H1 (cell line): ENCODE measurements around the gene CDH20. TPM values are rescaled to one million over a fixed set of nuclear protein-coding genes. Genes with fewer than 3 reads are reported as not detected.

Experiments used
- CTCF ChIA-PET: fragments of 300-600 bp; sonication (Branson Sonifier 250); formaldehyde crosslinking; loops from one replicate; lab custom pipeline; 2021; ENCODE audit not compliant: partially characterized antibody; lab: Charles Lee
- POLR2A ChIA-PET: fragments of 300-600 bp; sonication (Branson Sonifier 250); formaldehyde crosslinking; loops from one replicate; lab custom pipeline; 2021; ENCODE audit warnings: inconsistent platforms; ENCODE audit not compliant: partially characterized antibody; lab: Charles Lee
- DNase-seq, 2 experiments: peaks; one replicate each; pipeline versions ENCODE4 v3.0.0 to v3.0.0-alpha.2; 2010 to 2022; ENCODE audit warnings: low spot score in 2 of 2, low read depth in 1 of 2, mixed read lengths in 1 of 2
- FAIRE-seq: peaks from 2 replicates; lab custom pipeline; 2011; peaks lifted over from hg19 to GRCh38; lab: Jason Lieb, UNC
- H2AFZ ChIP-seq: 2 replicates; pipeline ENCODE4 v1.8.1; 2012; ENCODE audit warnings: low read length, inconsistent platforms
- H2AK5ac ChIP-seq: 2 replicates; pipeline ENCODE4 v1.6.1; 2013; ENCODE audit warnings: low read depth, low read length
- H2BK120ac ChIP-seq: replicated peaks from 2 replicates; pipeline ENCODE3; 2013; ENCODE audit warnings: low read depth, low read length, inconsistent platforms
- H2BK12ac ChIP-seq: 2 replicates; pipeline ENCODE4 v1.6.1; 2013; ENCODE audit warnings: low read depth, low read length
- H2BK15ac ChIP-seq: 2 replicates; pipeline ENCODE4 v1.6.1; 2013; ENCODE audit warnings: low read length
- H2BK20ac ChIP-seq: 2 replicates; pipeline ENCODE4 v1.6.1; 2013; ENCODE audit warnings: low read length
- H2BK5ac ChIP-seq: 2 replicates; pipeline ENCODE4 v1.6.1; 2013; ENCODE audit warnings: low read depth, low read length
- H3K14ac ChIP-seq: 2 replicates; pipeline ENCODE4 v1.6.1; 2013; ENCODE audit warnings: inconsistent platforms; ENCODE audit not compliant: insufficient read length
- H3K18ac ChIP-seq: 2 replicates; pipeline ENCODE4 v1.6.1; 2013; ENCODE audit warnings: low read length; ENCODE audit errors: extremely low read depth
- H3K23ac ChIP-seq: 2 replicates; pipeline ENCODE4 v1.6.1; 2013; ENCODE audit warnings: inconsistent platforms; ENCODE audit not compliant: insufficient read length
- H3K23me2 ChIP-seq: 2 replicates; pipeline ENCODE4 v1.6.1; 2013; ENCODE audit warnings: low read depth, low read length
- H3K27ac ChIP-seq: 2 replicates; pipeline ENCODE4 v1.6.1; 2011; ENCODE audit warnings: low read depth, low read length, inconsistent platforms
- H3K27me3 ChIP-seq, 4 experiments: replicated peaks in 1 of 4; 1 replicate in 1 of 4; 2 replicates in 3 of 4; pipeline versions ENCODE4 v1.6.1 to v1.8.1; 2011 to 2013; ENCODE audit warnings: low read length in 3 of 4, mild to moderate bottlenecking in 3 of 4, inconsistent platforms in 2 of 4, mixed read lengths in 2 of 4, moderate library complexity in 1 of 4; ENCODE audit not compliant: control insufficient read depth in 3 of 4, insufficient read depth in 3 of 4; ENCODE audit errors: extremely low read depth in 1 of 4
- H3K36me3 ChIP-seq, 4 experiments: 2 replicates each; pipeline versions ENCODE4 v1.6.1 to v1.8.1; 2011 to 2013; ENCODE audit warnings: mild to moderate bottlenecking in 4 of 4, low read length in 3 of 4, moderate library complexity in 2 of 4, control low read depth in 1 of 4, inconsistent platforms in 1 of 4; ENCODE audit not compliant: insufficient read depth in 4 of 4, control insufficient read depth in 2 of 4
- H3K4ac ChIP-seq: replicated peaks from 2 replicates; pipeline ENCODE3; 2013; ENCODE audit warnings: low read length, low read depth, mixed read lengths, inconsistent platforms; ENCODE audit not compliant: insufficient read length
- H3K4me1 ChIP-seq, 4 experiments: replicated peaks in 1 of 4; 1 replicate in 1 of 4; 2 replicates in 3 of 4; pipeline versions ENCODE4 v1.6.1 to v1.8.1; 2011 to 2013; ENCODE audit warnings: low read length in 3 of 4, inconsistent platforms in 2 of 4, mixed read lengths in 1 of 4; ENCODE audit not compliant: insufficient read depth in 4 of 4, control insufficient read depth in 3 of 4
- H3K4me2 ChIP-seq, 2 experiments: 2 replicates each; pipeline versions ENCODE4 v1.6.1 to v1.8.1; 2011 to 2013; ENCODE audit warnings: low read depth in 2 of 2, low read length in 2 of 2, control low read depth in 1 of 2, inconsistent platforms in 1 of 2, mild to moderate bottlenecking in 1 of 2; ENCODE audit not compliant: insufficient read depth in 1 of 2
- H3K4me3 ChIP-seq, 4 experiments: fragments of 200-600, 300-600 bp in 1 of 4; sonication (generic), shearing (Covaris generic), sonication (Bioruptor Twin) in 1 of 4; 2 replicates each; pipeline versions ENCODE4 v1.5.1 to v1.8.1; 2011 to 2016; ENCODE audit warnings: low read length in 4 of 4, low read depth in 3 of 4, control low read depth in 2 of 4, inconsistent platforms in 2 of 4, mild to moderate bottlenecking in 2 of 4, mixed read lengths in 1 of 4, moderate library complexity in 1 of 4; ENCODE audit not compliant: insufficient read depth in 2 of 4; ENCODE audit errors: extremely low read depth in 1 of 4
- H3K56ac ChIP-seq: replicated peaks from 2 replicates; pipeline ENCODE3; 2013; ENCODE audit warnings: low read depth, mild to moderate bottlenecking, mixed read lengths, low read length, inconsistent platforms; ENCODE audit not compliant: insufficient read length
- H3K79me1 ChIP-seq: 2 replicates; pipeline ENCODE4 v1.6.1; 2013; ENCODE audit warnings: low read depth, low read length, control low read depth
- H3K79me2 ChIP-seq, 2 experiments: 2 replicates each; pipeline versions ENCODE4 v1.6.1 to v1.8.1; 2012 to 2013; ENCODE audit warnings: low read length in 2 of 2, mild to moderate bottlenecking in 2 of 2, inconsistent platforms in 1 of 2; ENCODE audit not compliant: insufficient read depth in 2 of 2, control insufficient read depth in 1 of 2
- H3K9ac ChIP-seq, 4 experiments: replicated peaks in 1 of 4; 1 replicate in 1 of 4; 2 replicates in 3 of 4; pipeline versions ENCODE4 v1.6.1 to v1.8.1; 2011 to 2013; ENCODE audit warnings: low read depth in 3 of 4, low read length in 3 of 4, control low read depth in 2 of 4, mild to moderate bottlenecking in 2 of 4, moderate library complexity in 2 of 4, inconsistent platforms in 1 of 4; ENCODE audit errors: extremely low read depth in 1 of 4
- H3K9me3 ChIP-seq, 2 experiments: 2 replicates each; pipeline versions ENCODE4 v1.6.1 to v1.8.1; 2012 to 2013; ENCODE audit warnings: mild to moderate bottlenecking in 2 of 2, moderate library complexity in 2 of 2, control low read depth in 1 of 2, inconsistent platforms in 1 of 2, low read depth in 1 of 2, low read length in 1 of 2, mixed read lengths in 1 of 2; ENCODE audit not compliant: insufficient read depth in 2 of 2
- H4K20me1 ChIP-seq, 2 experiments: replicated peaks in 1 of 2; 2 replicates each; pipeline versions ENCODE3 to v1.8.1; 2011 to 2013; ENCODE audit warnings: inconsistent platforms in 2 of 2, low read length in 2 of 2, mild to moderate bottlenecking in 1 of 2; ENCODE audit not compliant: insufficient read depth in 2 of 2, control insufficient read depth in 1 of 2
- H4K5ac ChIP-seq: 2 replicates; pipeline ENCODE4 v1.6.1; 2013; ENCODE audit warnings: low read length, low read depth, mixed read lengths, inconsistent platforms; ENCODE audit not compliant: insufficient read length
- H4K8ac ChIP-seq: 2 replicates; pipeline ENCODE4 v1.8.0; 2013; ENCODE audit warnings: mild to moderate bottlenecking, moderate library complexity, low read length, inconsistent platforms; ENCODE audit not compliant: insufficient read depth; ENCODE audit errors: extremely low read depth
- H4K91ac ChIP-seq: replicated peaks from 2 replicates; pipeline ENCODE3; 2013; ENCODE audit warnings: low read length, mixed read lengths, inconsistent platforms; ENCODE audit not compliant: insufficient read length
- ATF2 ChIP-seq: IDR thresholded peaks from 2 replicates; pipeline ENCODE4 v1.6.1; 2012; ENCODE audit warnings: low read length, inconsistent platforms
- CBX8 ChIP-seq: fragments of 300-800, 300-1000 bp; sonication (generic); IDR thresholded peaks from 2 replicates; pipeline ENCODE4 v1.7.1; 2016; ENCODE audit warnings: low read depth, low read length, borderline replicate concordance
- MAFK ChIP-seq: IDR thresholded peaks from 2 replicates; pipeline ENCODE4 v1.6.1; 2012; ENCODE audit warnings: low read depth, mild to moderate bottlenecking, improper control_type of control experiment, low read length
- RNF2 ChIP-seq: fragments of 200-900, 300-1000 bp; sonication (generic); IDR thresholded peaks from 2 replicates; pipeline ENCODE4 v1.7.1; 2016; ENCODE audit warnings: borderline replicate concordance, low read depth, mild to moderate bottlenecking, antibody characterized with exemption, low read length; ENCODE audit not compliant: poor library complexity, severe bottlenecking; ENCODE audit errors: missing control alignments
- ZNF274 ChIP-seq: IDR thresholded peaks from 2 replicates; pipeline ENCODE4 v1.7.0; 2012; ENCODE audit warnings: low read length, borderline replicate concordance; ENCODE audit errors: extremely low read depth
- WGBS, 2 experiments: shearing (Covaris generic) in 1 of 2; methylation state at CpG; one replicate each; pipeline versions ENCODE4 v1.1.6 to v1.1.7; 2013 to 2015; ENCODE audit warnings: low lambda C conversion rate in 2 of 2, mixed read lengths in 2 of 2, inconsistent platforms in 1 of 2, low coverage in 1 of 2, missing lambda C conversion rate in 1 of 2; ENCODE audit not compliant: insufficient replicate concordance in 2 of 2, insufficient coverage in 1 of 2, insufficient read length in 1 of 2; ENCODE audit errors: extremely low coverage in 1 of 2, missing lambda C conversion rate in 1 of 2; 5-methylcytosine and 5-hydroxymethylcytosine counted together
- polyA plus RNA-seq, 7 experiments: library from polyadenylated mRNA; depleted of rRNA in 3 of 7; stranded (reverse) in 5 of 7; unstranded in 2 of 7; fragments of >200 nt in 5 of 7; fragments of 200-250 nt in 2 of 7; gene quantifications; 1 replicate in 5 of 7; 2 replicates in 1 of 7; 4 replicates in 1 of 7; pipeline versions ENCODE4 v1.2.1 to v1.2.3, GENCODE V29; 2011 to 2013; ENCODE audit warnings: missing spikeins in 2 of 7, mixed read lengths in 2 of 7
- total RNA-seq: library from RNA; stranded (reverse); fragmentation: NEBNext Ultra II Directional; extraction: Animal tissue kit (Norgen Biotek cat#: 25700); gene quantifications from 2 replicates; pipeline ENCODE4 v1.2.1, GENCODE V29; 2021

The CDH20 gene
- total and polyA plus RNA-seq, 2 of the 8 experiments (the other 6 are each of a cell fraction or from before 2014, with no cell fraction given) = 0.07 to 0.12 TPM

GRCh38 chr18:61572871-61573270 is 239.6 kb downstream of the CDH20 start:
- Histone ChIP-seq H3K23ac (no peak overlapping the region), H4K91ac (no peak overlapping the region), H3K4me1 (peaks cover 0 to 3% (median 0%) of the 10 kb centered on the region in 4 experiments; a peak in 2 of 7 replicates), H2BK15ac (no peak overlapping the region), H2AK5ac (no peak overlapping the region), H3K56ac (no peak overlapping the region), H3K4me2 (no peak overlapping the region), H3K9me3 (no peaks in the 10 kb centered on the region), H3K79me1 (no peaks in the 10 kb centered on the region), H3K18ac (no peak overlapping the region), H2BK20ac (no peak overlapping the region), H3K9ac (no peak overlapping the region), H2BK120ac (no peak overlapping the region), H3K36me3 (no peaks in the 10 kb centered on the region), H3K27ac (no peak overlapping the region), H3K27me3 (no peaks in the 10 kb centered on the region), H3K23me2 (no peaks in the 10 kb centered on the region), H4K8ac (no peak overlapping the region), H4K20me1 (no peaks in the 10 kb centered on the region), H3K4ac (no peak overlapping the region), H3K14ac (no peak overlapping the region), H2BK12ac (no peak overlapping the region), H3K79me2 (no peaks in the 10 kb centered on the region), H2BK5ac (no peak overlapping the region), H3K4me3 (no peak overlapping the region), H2AFZ (no peak overlapping the region), H4K5ac (no peak overlapping the region)
- FAIRE-seq = no peak
- ChIA-PET CTCF (interaction anchor here (0.6 to 2.9 kb wide), 3 partner anchors 9 to 328 kb away, joined by 3 to 11 read pairs (median 3); no protein-coding TSS in a partner anchor), POLR2A (no interaction called here)
- DNase-seq = no peak
- WGBS, 2 experiments = 86% methylated on average over 1 of the region's 1 CpG; no CpG with 5 or more reads in 1 of the 2 experiments
- no peak for TF ChIP-seq ATF2
- TF ChIP-seq RNF2 = no peak
- TF ChIP-seq CBX8 = no peak
- no peak for TF ChIP-seq ZNF274
- no peak for TF ChIP-seq MAFK
